Prostate gland (tissue), 2 donors: ENCODE results near the gene AADACL3.

Experiments
- POLR2AphosphoS5 ChIP-seq: sonication (generic); formaldehyde crosslinking; IDR thresholded peaks from one replicate; pipeline ENCODE4 v1.6.1; 2017; ENCODE audit warnings: antibody characterized with exemption
- TF ChIP-seq, protein P1 (sequence below), 4 experiments: fragments of 200-600 bp in 2 of 4; fragments of 450-650 bp in 2 of 4; sonication (generic) in 2 of 4; IDR thresholded peaks; 1 replicate in 3 of 4; 2 replicates in 1 of 4; pipeline ENCODE4 v1.5.1; 2016 to 2019; ENCODE audit warnings: antibody characterized with exemption in 4 of 4, mild to moderate bottlenecking in 2 of 4, moderate library complexity in 2 of 4

DNA sequence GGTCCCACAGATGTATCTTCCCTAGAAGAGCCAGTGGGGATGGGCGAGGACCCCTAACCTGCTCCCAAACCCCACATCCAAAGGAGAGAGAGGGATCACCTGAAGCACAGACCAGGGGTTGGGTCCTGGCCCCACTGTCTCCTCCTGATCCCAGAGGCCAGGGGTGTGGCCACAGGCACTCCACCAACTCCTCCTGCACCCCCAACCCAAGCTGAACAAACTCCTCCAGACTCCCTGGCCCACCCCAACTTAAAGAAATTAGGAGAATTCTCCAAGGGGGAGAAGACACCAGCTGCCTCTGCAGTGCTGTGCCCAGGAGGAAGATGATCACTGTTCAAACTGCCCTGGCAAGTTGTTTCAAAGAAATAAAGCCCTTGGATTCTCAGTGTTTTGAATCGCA lies 53.1 kb downstream of the AADACL3 start:
- TF ChIP-seq, protein P1, sequence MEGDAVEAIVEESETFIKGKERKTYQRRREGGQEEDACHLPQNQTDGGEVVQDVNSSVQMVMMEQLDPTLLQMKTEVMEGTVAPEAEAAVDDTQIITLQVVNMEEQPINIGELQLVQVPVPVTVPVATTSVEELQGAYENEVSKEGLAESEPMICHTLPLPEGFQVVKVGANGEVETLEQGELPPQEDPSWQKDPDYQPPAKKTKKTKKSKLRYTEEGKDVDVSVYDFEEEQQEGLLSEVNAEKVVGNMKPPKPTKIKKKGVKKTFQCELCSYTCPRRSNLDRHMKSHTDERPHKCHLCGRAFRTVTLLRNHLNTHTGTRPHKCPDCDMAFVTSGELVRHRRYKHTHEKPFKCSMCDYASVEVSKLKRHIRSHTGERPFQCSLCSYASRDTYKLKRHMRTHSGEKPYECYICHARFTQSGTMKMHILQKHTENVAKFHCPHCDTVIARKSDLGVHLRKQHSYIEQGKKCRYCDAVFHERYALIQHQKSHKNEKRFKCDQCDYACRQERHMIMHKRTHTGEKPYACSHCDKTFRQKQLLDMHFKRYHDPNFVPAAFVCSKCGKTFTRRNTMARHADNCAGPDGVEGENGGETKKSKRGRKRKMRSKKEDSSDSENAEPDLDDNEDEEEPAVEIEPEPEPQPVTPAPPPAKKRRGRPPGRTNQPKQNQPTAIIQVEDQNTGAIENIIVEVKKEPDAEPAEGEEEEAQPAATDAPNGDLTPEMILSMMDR (IDR thresholded peaks at IDR 0.05): no peak
- no peak for TF ChIP-seq POLR2AphosphoS5
